ENCODE data around the gene IL1RL2. TPM values are rescaled to one million over a fixed set of nuclear protein-coding genes. Genes with fewer than 3 reads are reported as not detected.

IL1RL2 gene
- total RNA-seq, 1 experiment from 2014 or later: not detected

DNA sequence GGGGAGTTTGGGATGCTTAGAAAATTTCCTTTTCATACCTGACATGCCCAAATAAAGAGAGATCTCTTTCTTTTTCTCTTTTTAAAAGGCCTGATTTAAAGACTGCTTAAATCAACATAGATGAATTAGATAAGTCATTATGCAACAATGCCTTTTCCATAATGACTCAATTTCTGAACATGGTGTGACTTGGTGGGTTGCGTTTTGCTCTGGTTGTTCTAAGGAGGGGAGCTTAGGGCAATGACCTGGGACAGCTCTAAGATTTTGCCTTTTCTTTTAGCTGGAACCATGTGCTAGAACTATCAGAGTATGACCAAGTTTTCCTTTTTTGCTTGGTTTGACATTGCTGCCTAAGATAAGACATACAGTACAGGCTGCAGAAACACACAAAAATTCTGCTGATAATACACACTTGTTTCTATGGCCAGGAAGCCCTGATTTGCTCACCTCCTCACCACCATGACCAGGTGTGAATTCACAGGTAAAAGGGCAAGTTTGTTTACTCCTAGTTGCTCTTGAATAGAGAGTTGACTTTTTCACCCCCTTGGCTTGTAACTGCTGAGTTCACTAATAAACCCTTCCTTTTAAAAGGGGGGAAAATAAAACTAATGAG lies 66.4 kb downstream of the IL1RL2 start:
- in situ Hi-C loops (cut with HindIII; ENCODE audit: low pct_unique_long_range_greater_than_20kb, low sequenced_read_pairs): no loop called here
- BruUV-seq (replicated peaks): no TSS peak
- TF ChIP-seq TCF7L2 (IDR thresholded peaks at IDR 0.05; ENCODE audit: low read depth, low read length) (no peak), SIN3A (IDR thresholded peaks at IDR 0.05; ENCODE audit: borderline replicate concordance, insufficient read depth, low read depth, low read length) (no peak), REST (IDR thresholded peaks at IDR 0.05; ENCODE audit: insufficient read depth in 1 of 2, low read depth in 2 of 2, low read length in 1 of 2) (no peak), POLR2AphosphoS5 (IDR thresholded peaks at IDR 0.05; ENCODE audit: low read depth, low read length) (no peak)
- TF ChIP-seq, protein P1, sequence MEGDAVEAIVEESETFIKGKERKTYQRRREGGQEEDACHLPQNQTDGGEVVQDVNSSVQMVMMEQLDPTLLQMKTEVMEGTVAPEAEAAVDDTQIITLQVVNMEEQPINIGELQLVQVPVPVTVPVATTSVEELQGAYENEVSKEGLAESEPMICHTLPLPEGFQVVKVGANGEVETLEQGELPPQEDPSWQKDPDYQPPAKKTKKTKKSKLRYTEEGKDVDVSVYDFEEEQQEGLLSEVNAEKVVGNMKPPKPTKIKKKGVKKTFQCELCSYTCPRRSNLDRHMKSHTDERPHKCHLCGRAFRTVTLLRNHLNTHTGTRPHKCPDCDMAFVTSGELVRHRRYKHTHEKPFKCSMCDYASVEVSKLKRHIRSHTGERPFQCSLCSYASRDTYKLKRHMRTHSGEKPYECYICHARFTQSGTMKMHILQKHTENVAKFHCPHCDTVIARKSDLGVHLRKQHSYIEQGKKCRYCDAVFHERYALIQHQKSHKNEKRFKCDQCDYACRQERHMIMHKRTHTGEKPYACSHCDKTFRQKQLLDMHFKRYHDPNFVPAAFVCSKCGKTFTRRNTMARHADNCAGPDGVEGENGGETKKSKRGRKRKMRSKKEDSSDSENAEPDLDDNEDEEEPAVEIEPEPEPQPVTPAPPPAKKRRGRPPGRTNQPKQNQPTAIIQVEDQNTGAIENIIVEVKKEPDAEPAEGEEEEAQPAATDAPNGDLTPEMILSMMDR (IDR thresholded peaks at IDR 0.05): no peak
- no peaks in the 10 kb centered on the region for H3K36me3 ChIP-seq (ENCODE audit: control insufficient read depth, insufficient read depth, low read length)
- no peak overlapping the region for H3K4me3 ChIP-seq (ENCODE audit: low read depth in 2 of 2, low read length in 2 of 2)
- ChIA-PET POLR2A (no interaction called here), CTCF (no interaction called here)
- intact Hi-C loops (cut with micrococcal nuclease; ENCODE audit: unreplicated experiment): loop anchor here (5.0 kb wide), 1 partner anchor 104 kb away; the partner anchor contains the start of gene IL18R1
- ATAC-seq (no peak), DNase-seq (ENCODE audit: low read depth, low spot score) (no peak)
- H3K9me3 ChIP-seq (ENCODE audit: control insufficient read depth, insufficient read depth, low read depth, low read length): no peaks in the 10 kb centered on the region
- peaks cover 2% of the 10 kb centered on the region for H3K27me3 ChIP-seq (ENCODE audit: control insufficient read depth, insufficient read depth, low read length)
- no peak overlapping the region for H3K27ac ChIP-seq (ENCODE audit: low read length)
- peaks cover 3% of the 10 kb centered on the region; the same call in 1 of the 2 replicates for H3K4me1 ChIP-seq (ENCODE audit: control insufficient read depth, insufficient read depth, low read length)

GRCh38 chr2:102253753-102254150 lies 66.9 kb downstream of the IL1RL2 start:
- POLR2A ChIA-PET: no interaction called here
- Histone ChIP-seq H3K27ac (ENCODE audit: low read length) (no peak overlapping the region), H3K36me3 (ENCODE audit: control insufficient read depth, insufficient read depth, low read length) (no peaks in the 10 kb centered on the region), H3K9me3 (ENCODE audit: control insufficient read depth, insufficient read depth, low read depth, low read length) (no peaks in the 10 kb centered on the region), H3K4me3 (ENCODE audit: low read depth in 2 of 2, low read length in 2 of 2) (no peak overlapping the region), H3K27me3 (ENCODE audit: control insufficient read depth, insufficient read depth, low read length) (peaks cover 2% of the 10 kb centered on the region), H3K4me1 (ENCODE audit: control insufficient read depth, insufficient read depth, low read length) (peaks cover 3% of the 10 kb centered on the region; the same call in 1 of the 2 replicates)
- in situ Hi-C loops (cut with HindIII; ENCODE audit: low pct_unique_long_range_greater_than_20kb, low sequenced_read_pairs) (no loop called here), intact Hi-C loops (cut with micrococcal nuclease; ENCODE audit: unreplicated experiment) (loop anchor here (5.0 kb wide), 1 partner anchor 104 kb away; the partner anchor contains the start of gene IL18R1)
- ATAC-seq (no peak), DNase-seq (ENCODE audit: low read depth, low spot score) (no peak)
- BruUV-seq (replicated peaks): no TSS peak
- CTCF ChIA-PET: no interaction called here
- no peak for TF ChIP-seq REST (IDR thresholded peaks at IDR 0.05; ENCODE audit: insufficient read depth in 1 of 2, low read depth in 2 of 2, low read length in 1 of 2)
- TF ChIP-seq SIN3A (IDR thresholded peaks at IDR 0.05; ENCODE audit: borderline replicate concordance, insufficient read depth, low read depth, low read length): no peak
- TF ChIP-seq TCF7L2 (IDR thresholded peaks at IDR 0.05; ENCODE audit: low read depth, low read length): no peak
- TF ChIP-seq, protein P1 (IDR thresholded peaks at IDR 0.05): peak; percentile 39; the same call in 1 of the 2 replicates
- no peak for TF ChIP-seq POLR2AphosphoS5 (IDR thresholded peaks at IDR 0.05; ENCODE audit: low read depth, low read length)
